Measurements from ENCODE around the gene MTG2. TPM values are rescaled to one million over a fixed set of nuclear protein-coding genes. Genes with fewer than 3 reads are reported as not detected.

The MTG2 gene
- total and polyA plus RNA-seq, 2 of the 13 experiments (the other 11 are each of a cell fraction or from before 2014, with no cell fraction given) = 20.4 to 37.8 TPM

DNA sequence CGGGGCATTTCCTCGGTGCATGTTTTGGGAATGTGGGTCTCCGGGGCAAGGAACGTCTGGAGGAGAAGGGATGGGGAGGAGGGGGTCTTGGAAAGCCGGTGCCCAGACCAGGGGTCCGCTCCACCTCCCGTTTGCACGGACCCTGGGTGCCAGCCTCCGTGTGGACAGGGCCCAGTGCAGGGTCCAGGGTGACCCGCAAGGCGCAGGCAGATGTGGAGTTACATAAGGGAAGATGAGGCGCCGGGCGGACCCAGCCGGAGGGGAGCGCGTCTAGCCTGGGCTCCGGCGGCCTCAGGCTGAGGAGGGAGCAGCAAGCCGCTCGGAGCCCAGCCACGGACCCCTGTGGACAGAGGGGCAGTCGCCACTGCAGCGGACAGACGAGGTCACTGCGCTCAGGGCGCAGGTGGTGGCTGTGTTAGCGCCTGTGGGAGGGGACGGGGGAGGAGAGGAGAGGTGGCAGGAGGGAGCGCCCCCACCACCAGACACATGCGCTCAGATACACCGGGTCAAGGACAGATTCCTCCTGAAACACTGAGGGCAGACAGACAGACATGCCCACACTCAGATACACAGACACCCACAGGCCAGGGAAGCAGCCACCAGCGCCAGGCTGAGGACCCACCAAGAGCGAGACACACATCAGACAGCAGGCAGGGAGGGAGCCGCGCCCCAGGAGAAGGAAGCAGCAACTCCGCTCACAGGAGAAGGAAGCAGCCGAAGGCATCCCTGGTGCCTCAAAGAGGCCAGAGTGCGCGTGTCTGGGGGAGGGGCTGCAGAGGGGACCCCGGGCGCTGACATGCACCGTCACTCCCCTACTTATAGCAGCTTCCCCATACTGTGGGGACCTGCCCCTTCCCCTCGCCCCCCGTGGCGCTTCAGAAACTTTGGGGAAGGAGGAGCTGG, 38.1 kb downstream of the MTG2 start (continued):
- peak; percentile 10 for TF ChIP-seq HDAC1 (CRISPR knock-in tag; IDR thresholded peaks at IDR 0.05)
- TF ChIP-seq, protein P1, sequence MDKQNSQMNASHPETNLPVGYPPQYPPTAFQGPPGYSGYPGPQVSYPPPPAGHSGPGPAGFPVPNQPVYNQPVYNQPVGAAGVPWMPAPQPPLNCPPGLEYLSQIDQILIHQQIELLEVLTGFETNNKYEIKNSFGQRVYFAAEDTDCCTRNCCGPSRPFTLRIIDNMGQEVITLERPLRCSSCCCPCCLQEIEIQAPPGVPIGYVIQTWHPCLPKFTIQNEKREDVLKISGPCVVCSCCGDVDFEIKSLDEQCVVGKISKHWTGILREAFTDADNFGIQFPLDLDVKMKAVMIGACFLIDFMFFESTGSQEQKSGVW (CRISPR knock-in tag; IDR thresholded peaks at IDR 0.05; ENCODE audit: borderline replicate concordance) = no peak
- no peak for TF ChIP-seq CENPX (CRISPR knock-in tag; IDR thresholded peaks at IDR 0.05)
- peak; percentile 75; the same call in 1 of the 2 replicates for TF ChIP-seq NFIB (CRISPR knock-in tag; IDR thresholded peaks at IDR 0.05; ENCODE audit: borderline replicate concordance)
- no peak for TF ChIP-seq HOXA5 (CRISPR knock-in tag; IDR thresholded peaks at IDR 0.05)
- 0 out of 2 replicates have a peak, but pooled peaks have one; percentile 68 for TF ChIP-seq ZNF468 (CRISPR knock-in tag; IDR thresholded peaks at IDR 0.05)
- no peak for TF ChIP-seq HNRNPH1 (optimal IDR thresholded peaks at IDR 0.05; ENCODE audit: low read depth, low read length)
- no peak for TF ChIP-seq ZSCAN12 (CRISPR knock-in tag; IDR thresholded peaks at IDR 0.05)
- 0 out of 2 replicates have a peak, but pooled peaks have one; percentile 46 for TF ChIP-seq THAP8 (CRISPR knock-in tag; IDR thresholded peaks at IDR 0.05; ENCODE audit: borderline replicate concordance)
- TF ChIP-seq ZBTB7A (CRISPR knock-in tag; IDR thresholded peaks at IDR 0.05) = no peak
- no peak for TF ChIP-seq FOXA3 (CRISPR knock-in tag; IDR thresholded peaks at IDR 0.05)
- TF ChIP-seq, protein P2, sequence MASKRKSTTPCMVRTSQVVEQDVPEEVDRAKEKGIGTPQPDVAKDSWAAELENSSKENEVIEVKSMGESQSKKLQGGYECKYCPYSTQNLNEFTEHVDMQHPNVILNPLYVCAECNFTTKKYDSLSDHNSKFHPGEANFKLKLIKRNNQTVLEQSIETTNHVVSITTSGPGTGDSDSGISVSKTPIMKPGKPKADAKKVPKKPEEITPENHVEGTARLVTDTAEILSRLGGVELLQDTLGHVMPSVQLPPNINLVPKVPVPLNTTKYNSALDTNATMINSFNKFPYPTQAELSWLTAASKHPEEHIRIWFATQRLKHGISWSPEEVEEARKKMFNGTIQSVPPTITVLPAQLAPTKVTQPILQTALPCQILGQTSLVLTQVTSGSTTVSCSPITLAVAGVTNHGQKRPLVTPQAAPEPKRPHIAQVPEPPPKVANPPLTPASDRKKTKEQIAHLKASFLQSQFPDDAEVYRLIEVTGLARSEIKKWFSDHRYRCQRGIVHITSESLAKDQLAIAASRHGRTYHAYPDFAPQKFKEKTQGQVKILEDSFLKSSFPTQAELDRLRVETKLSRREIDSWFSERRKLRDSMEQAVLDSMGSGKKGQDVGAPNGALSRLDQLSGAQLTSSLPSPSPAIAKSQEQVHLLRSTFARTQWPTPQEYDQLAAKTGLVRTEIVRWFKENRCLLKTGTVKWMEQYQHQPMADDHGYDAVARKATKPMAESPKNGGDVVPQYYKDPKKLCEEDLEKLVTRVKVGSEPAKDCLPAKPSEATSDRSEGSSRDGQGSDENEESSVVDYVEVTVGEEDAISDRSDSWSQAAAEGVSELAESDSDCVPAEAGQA (IDR thresholded peaks at IDR 0.05; ENCODE audit: low read depth) = no peak
- TF ChIP-seq, protein P2 (CRISPR knock-in tag; IDR thresholded peaks at IDR 0.05; ENCODE audit: borderline replicate concordance) = 0 out of 2 replicates have a peak, but pooled peaks have one; percentile 2
- TF ChIP-seq MTA3 (CRISPR knock-in tag; IDR thresholded peaks at IDR 0.05) = no peak
- TF ChIP-seq, protein P3, sequence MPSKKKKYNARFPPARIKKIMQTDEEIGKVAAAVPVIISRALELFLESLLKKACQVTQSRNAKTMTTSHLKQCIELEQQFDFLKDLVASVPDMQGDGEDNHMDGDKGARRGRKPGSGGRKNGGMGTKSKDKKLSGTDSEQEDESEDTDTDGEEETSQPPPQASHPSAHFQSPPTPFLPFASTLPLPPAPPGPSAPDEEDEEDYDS (CRISPR knock-in tag; IDR thresholded peaks at IDR 0.05) = no peak
- TF ChIP-seq ZNF20 (CRISPR knock-in tag; IDR thresholded peaks at IDR 0.05) = no peak
- no peak for TF ChIP-seq NFE2 (CRISPR knock-in tag; IDR thresholded peaks at IDR 0.05)
- TF ChIP-seq NR2F6 (IDR thresholded peaks at IDR 0.05) = no peak
- 0 out of 2 replicates have a peak, but pooled peaks have one; percentile 12 for TF ChIP-seq NR2F6 (CRISPR knock-in tag; IDR thresholded peaks at IDR 0.05)
- TF ChIP-seq POGZ (CRISPR knock-in tag; IDR thresholded peaks at IDR 0.05) = no peak
- TF ChIP-seq ELF3 (CRISPR knock-in tag; IDR thresholded peaks at IDR 0.05) = no peak
- TF ChIP-seq TP53 (CRISPR knock-in tag; conservative IDR thresholded peaks at IDR 0.05) = no peak
- no peak for TF ChIP-seq HHEX (CRISPR knock-in tag; IDR thresholded peaks at IDR 0.05)
- no peak for TF ChIP-seq TBL1XR1 (IDR thresholded peaks at IDR 0.05; ENCODE audit: borderline replicate concordance, low read length, partially characterized antibody)

Measured in HepG2 (cell line).